ENCODE results near the gene ALK.
"Not testable (repeated sequence)": the region's sequence is repeated elsewhere in the genome, so short reads cannot be mapped to it uniquely, and the experiment has no call there.

Gene ALK

DNA sequence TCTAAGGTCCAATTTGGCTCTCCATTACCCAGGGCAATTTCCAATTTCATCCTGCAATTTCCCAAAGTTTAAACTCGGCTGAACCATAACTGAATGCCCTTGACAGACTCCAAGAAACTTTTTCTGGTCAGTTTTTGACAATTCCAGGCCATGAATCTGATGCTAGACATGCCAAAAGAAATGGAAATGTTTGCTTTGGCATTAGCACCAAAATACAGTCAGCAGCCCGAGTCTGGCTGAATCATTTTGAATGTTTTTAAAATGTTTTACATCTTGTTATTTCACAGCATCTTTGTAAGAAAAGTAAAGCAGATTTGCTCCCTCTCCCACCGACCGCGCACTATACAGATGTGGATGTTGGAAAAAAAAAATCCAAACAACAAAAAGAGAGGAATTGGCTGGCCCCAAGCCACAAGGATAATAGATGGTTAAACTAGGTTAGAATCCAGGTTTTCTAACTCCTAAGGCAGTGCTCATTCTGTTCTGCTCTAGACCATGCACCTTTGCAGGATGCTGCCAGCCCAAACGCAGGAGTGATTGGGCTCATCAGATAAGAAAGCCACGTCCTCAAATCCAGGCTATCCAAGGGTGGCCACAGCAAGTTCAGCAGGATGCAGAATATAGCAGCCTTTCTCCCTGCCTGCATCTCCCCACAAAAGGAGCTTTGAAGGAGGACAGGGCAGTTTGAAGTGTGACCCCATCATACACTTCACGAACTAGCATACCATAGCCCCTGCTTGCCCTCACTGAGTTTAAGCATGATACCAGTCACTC, 167.5 kb downstream of the ALK start:
- DNase-seq (ENCODE audit: low read depth), result no peak

DNA sequence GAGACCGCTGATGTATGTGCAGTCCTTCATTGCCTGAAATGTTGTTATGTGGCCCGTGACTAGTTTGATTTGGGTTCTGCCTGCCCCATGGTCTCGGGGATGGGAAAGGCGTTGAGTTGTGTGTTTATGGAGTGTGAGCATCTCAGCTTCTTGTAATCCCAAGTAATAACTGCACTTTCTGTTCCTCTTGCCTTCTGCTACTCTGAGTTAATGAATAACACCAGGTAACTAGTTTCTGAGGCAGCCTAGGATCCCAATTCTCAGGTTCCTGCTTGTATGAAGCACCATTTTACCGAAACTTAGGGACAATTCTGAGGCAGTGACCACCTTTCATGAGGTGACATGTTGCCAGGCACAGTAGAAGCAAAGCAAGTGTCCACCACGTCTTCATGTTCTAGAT, 170.0 kb downstream of the ALK start:
- DNase-seq (ENCODE audit: low read depth), result no peak

DNA sequence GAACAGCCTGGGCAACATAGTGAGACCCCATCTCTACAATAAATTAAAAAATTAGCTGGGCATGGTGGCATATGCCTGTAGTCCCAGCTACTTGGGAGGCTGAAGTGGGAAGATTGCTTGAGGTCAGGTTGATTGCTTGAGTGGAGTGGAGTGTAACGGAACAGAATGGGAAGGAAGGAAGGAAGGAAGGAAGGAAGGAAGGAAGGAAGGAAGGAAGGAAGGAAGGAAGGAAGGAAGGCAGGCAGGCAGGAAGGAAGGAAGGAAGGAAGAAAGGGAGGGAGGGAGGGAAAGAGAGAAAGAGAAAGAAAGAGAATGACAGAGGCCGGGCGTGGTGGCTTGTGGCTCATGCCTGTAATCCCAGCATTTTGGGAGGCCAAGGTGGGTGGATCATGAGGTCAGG, 170.9 kb downstream of the ALK start:
- not testable (repeated sequence) for DNase-seq (ENCODE audit: low read depth)

DNA sequence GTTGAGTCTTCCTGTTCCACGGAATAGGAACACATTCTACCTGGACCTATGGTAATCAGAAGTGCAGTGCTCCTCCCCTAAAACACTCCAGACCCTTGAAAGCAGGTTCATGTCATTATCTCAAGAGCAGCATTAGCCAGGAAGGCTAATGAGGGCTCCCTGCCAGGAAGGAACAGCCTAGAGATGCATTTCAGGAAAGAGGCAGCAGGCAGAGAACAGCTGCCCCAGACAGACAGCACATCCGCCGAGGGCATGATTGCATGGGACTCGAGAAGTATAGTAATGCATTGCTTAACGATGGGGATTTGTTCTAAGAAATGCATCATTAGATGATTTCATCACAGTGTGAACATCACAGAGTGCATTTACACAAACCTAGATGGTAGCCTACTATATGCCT, 171.5 kb downstream of the ALK start:
- DNase-seq (ENCODE audit: low read depth), result no peak

DNA sequence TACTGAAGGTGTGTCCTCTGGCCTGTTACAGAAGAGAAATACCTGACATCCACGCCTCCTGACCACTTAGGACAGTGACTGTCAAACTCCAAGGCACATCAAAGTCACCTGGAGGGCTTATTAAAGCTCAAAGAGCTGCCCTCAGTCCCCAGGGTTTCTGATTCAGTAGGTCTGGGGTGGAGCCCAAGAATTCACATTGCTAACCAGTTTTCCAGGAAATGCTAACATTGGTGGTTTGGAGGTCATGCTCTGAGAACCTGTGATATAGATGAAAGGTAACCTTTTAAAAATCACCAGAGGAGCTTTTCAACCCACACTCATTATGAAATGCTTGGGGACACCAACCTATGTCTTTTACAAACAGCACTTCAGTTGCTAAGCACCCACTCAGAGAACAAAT, 172.3 kb downstream of the ALK start:
- DNase-seq (ENCODE audit: low read depth), result no peak

DNA sequence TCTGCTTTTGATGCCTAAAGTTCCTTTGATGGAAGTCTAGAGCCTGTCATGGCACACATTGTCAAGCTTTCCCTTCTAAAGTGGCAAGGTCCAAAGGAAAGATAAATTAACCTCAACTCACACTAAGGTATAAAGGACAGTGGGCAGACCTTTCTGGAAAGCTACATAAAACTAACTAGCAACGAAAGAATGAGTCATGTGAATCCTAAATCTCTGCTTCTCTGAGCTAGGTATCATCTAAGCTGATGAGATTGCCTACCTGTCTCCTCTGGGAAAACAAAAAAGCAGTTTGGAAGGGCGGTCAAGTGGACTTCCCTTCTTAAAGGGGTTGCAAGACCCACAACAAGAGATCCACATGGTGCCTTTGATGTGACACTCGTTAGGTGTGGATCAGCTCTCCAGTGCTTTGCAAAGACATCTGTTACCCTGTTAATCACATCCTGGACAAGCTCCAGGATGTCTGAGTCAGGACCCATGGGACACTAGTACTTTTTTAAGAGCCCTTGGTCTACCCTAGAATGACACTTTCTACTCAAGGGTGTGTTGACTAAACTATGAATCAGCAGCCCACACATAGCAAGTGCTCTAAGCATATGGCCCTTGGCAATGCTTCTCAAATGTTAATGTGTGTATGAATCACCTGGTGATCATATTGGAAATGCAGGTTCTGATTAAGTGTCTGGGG, 173.5 kb downstream of the ALK start:
- DNase-seq (ENCODE audit: low read depth), result no peak

DNA sequence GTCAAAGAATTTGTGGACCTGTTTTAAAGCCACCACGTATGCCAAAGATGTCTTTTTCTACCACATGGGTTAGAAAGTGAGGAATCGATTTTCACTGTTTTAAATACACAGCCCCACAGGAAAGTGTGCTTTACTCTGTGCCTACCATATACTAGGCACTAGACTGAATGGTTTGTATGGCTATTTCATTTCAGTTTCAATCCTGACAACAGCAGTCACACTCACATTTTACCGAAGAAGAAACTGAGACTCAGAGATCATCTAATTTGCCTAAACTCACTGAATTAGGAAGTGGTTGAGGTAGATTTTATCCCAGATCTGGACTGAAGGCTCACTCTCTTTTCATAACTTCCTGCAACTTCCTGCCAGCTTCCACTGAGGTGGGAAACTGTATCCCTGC, 176.4 kb downstream of the ALK start:
- no peak for DNase-seq (ENCODE audit: low read depth)

DNA sequence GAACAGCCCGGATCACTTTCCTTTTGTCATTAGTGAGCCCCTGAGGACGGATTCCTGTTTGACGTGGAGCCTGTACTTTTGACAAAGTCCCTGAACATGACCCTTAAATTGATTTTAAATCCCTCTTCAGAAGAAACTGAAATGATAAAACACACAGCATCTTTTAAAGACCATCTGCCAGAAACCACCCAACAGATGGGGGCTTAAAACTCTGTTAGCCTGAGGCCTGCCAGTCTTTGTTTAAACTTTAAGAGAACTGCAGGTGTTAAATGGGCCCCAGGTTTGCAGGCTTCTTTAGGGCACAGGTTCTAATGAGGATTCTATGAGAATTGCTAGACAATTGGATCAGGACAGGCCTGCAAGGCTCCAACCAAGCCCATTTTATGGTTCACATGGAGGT, 177.9 kb downstream of the ALK start:
- DNase-seq (ENCODE audit: low read depth), result no peak

DNA sequence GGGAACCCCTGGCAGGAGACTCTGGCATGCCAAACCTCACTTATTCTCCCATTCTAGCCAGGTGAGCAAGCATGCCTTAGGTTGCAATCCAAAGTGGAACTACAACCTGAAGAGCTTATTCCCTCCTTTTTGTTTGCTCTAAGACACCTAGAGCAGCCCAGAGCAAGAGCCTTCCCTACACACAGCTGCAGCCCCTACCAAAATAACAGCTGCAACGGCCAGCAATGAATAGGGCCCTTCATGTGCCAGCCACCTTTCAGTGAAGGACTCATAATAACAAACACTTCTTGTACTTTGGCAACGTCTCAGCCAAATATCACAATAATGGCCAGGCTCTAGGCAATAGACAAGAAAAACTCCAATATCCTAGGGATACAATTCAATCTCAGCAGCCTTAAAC, 178.7 kb downstream of the ALK start:
- DNase-seq (ENCODE audit: low read depth), result no peak

DNA sequence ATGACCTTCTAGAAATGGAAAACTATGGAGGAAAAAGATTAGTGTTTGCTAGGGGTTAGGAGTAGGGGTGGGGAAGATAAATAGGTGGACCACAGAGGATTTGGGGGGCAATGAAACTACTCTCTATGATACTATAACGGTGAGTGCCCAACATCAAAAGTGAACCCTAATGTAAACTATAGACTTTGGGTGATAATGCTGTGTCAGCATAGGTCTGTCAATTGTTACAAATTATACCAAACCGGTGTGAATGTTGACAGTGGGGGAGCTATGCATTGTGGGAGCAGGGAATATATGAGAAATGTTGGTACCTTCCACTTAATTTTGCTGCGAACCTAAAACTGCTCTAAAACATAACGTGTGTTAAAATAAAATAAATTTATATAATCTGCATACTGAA, 180.3 kb downstream of the ALK start:
- no peak for DNase-seq (ENCODE audit: low read depth)

DNA sequence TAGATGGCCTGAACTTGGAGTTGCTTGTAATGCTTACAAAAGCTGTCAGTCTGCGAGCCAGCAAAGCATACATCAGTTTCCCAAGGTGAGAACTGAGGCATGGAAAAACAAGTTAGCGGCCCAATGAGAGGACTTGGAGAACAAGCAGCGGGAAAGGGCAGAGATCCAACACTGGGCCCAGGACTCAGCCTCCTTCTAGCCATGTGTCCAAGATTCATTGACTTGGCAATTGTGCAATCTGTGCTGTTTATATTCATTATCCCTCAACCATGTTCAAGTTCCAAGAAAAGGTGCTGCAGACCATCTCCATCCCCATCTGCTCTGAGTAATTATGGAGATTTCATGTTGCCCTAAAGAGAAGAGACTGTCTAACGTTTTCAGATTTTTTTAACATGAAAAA, 187.4 kb downstream of the ALK start:
- DNase-seq (ENCODE audit: low read depth), result no peak

DNA sequence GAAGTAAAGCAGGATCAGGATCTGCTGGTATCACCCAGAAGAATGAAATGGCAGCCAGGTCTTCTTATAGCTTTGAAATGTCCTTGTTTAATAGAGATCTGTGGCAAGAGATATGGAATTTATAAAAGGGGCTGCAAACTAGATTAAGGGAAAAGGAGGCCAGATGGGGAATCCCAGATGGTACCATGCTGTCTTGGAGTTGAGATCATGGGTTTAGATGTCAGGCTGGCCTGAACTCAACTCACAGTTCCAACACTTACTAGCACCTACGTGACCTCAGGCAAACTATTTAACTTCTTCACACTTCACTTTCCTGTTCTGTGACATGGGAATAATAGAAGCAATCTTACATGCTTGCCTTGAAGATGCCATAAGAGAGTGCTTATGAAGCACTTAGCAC, 188.2 kb downstream of the ALK start:
- no peak for DNase-seq (ENCODE audit: low read depth)

DNA sequence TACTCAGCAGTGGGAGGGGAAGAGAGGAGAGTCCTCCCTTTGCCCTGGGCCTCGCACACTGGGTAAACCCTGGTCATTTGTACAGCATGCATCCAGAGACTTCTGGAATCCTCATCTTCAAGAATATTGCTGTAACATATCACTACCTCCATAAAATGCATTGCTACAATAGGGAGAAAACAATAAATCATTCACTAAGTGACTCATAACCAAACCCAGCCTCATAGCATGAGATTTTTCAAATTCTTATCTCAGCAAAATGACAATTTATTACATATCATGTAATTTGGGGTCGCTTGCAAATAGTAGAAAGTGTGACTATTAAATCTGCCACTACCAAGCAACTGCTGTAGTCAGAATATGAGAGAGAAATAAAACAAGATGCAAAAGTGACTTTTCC, 189.4 kb downstream of the ALK start:
- DNase-seq (ENCODE audit: low read depth), result no peak

DNA sequence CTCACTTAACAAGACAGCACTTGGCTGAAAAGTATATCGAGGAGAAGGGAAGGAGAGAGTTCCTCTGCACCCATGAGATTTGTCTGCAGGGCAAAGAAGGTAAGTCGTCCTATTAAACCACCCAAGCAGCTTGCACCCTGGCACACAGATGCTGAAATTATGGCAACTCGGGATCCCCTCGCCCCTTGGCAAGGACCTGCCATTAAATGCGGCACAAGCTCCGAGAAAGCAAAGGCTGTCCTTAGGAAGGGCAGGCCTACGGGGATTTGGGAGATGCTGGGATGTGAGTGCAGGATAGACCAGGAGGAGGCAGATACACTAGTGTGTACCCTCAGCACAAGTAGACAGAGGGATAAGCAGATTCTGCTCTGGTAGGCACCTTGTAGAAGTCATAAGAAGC, 191.5 kb downstream of the ALK start:
- DNase-seq (ENCODE audit: low read depth), result no peak

DNA sequence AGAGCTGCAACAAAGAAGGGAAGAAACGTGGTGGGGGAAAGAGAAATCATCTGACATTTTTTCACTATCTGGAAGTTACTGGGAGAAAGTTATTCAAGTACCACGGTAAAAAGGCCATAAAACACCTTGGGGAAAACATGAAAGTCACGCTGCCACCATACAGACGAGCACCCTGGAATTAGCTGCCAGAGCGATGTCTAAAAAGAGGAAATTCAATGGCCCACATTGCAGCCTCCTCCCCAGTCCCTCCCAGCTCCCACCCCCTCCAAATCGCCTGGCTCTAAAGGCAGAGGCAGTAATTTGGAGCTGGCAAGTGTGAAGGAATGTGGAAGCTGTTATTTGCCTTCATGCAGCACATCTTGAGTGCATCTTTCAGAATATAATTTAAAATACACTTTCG, 192.0 kb downstream of the ALK start:
- no peak for DNase-seq (ENCODE audit: low read depth)

DNA sequence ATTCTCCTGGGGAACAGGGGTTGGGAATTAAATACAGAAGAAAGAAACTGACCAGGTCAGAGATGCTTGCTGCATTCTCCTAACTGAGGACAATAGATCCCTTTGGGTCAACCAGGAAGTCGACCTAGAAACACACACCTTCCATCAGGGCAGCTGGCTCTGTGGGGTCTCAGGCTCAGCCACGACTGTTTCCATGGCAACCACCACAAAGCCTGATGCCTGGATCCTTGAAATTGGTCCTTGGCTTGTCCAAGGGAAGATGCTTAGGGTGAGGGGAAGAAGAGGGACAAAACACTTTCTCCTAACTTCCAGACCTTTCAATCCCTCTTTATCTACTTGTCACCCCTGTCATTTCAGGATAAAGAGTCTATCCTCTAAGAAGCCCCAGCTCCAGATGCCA, 194.4 kb downstream of the ALK start:
- DNase-seq (ENCODE audit: low read depth), result no peak

DNA sequence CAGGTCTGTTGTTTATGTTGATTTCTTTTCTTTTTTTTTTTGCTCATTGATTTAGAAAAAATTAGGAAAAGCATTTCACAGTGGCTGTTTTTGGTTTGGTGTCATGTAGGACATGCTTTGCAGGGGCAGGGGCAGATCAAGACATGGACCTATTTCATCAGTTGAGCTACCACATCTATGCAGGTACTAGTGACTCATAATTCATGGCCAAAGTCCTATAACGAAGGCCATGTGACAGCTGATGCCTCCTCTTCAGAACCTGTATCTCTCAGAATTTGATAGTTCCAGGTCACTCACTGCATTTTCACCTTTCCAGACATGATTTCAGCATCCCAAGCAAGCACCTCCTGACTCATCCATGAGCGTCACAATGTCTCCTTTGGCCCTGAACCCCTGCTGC, 195.8 kb downstream of the ALK start:
- DNase-seq (ENCODE audit: low read depth), result no peak

DNA sequence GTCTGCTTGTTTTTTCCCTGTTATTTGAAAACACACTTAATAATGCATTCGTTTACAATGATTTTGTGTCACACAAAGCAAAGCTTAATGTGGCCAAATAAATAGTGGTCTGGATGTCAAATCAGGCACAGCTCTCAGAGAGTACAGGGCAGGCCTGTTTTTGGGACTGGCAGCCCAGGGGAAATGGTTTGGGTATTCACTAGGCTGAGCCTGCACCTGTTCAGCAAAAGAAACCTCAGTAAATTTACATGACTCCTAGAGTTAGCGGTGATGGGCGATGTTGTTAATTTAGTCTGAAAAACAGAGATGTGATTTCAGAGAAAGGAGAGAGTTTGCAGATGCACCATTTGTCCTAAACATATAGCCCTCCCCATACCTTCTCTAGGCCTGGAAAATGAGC, 197.1 kb downstream of the ALK start:
- no peak for DNase-seq (ENCODE audit: low read depth)

DNA sequence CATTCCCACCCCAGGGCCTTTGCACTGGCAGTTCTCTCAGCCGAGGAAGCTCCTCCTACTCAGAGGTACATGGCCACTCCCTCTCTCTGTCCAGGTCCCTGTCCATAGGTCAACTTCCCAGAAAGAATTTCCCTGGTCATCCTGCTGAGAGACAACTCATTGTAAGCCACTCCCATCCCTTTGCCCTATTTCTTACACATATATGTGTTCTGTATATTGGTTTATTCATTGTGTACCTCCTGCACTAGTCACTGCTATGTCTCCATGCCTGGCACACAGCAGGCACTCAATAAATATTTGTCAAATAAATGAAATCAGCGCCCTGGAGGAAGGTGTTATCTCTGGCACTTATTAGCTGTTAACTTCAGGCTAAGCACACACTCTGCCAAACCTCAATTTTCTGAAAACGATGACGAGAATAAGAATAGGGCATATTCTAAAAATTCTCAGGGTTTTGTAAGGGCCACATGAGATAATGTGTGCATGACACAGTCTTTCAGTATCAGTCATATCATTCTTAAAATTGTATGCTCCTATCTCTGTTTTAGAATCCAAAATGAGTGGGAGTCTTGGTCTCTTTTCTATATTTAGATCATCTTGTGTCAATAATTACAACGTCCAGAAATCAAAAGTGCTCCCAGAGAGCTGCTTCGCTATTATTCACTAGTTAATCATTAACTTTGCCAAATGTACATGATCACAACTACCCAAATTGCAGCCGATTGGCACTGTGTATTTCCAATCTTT, 198.0 kb downstream of the ALK start:
- DNase-seq (ENCODE audit: low read depth), result no peak

DNA sequence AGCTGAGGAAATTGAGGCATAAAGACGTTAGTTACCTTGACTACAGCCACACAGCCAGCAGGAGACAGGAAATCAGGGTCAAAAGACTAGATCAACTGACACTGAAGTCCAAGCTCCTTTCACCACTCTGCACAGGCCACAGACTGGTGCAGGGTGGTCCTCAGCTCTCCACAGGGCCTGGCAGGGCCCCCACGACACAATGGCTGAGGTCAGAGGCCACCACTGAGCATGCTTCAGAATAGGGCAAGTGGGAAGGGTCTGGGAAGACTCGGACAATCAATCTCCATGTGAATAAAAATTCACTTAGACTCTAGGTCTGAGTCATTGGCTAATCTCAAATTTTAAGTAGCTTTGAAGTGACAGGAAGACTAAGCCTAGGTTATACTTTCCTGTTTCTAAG, 201.7 kb downstream of the ALK start:
- DNase-seq (ENCODE audit: low read depth), result no peak

DNA sequence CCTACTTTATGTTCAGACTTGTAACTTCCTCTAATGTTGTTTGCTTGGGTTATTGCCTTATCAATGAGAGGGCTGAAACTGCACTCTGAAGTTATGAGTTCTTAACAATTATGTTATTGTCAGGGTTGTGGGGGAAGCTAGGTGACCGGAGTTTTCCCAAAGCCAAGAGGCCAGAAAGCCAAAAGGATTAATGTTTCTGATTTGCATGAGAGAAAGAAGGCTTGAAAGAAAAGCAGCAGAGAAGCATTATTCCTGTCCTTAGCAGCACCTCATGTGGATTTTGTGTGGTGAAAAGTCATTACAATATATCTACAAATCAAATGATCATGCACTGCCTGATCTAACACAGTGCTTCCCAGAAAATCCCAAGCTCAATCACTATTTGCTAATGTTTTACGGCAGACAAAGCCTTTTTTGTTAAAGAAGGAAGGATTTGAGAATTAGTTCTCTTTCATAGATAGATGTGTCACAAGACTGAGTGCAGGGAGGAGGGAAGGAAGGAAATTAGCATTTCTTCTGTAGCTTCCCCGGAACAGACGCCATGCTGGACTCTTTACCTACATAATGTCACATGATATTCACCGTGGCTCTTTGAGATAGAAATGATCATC, 203.2 kb downstream of the ALK start:
- no peak for DNase-seq (ENCODE audit: low read depth)

DNA sequence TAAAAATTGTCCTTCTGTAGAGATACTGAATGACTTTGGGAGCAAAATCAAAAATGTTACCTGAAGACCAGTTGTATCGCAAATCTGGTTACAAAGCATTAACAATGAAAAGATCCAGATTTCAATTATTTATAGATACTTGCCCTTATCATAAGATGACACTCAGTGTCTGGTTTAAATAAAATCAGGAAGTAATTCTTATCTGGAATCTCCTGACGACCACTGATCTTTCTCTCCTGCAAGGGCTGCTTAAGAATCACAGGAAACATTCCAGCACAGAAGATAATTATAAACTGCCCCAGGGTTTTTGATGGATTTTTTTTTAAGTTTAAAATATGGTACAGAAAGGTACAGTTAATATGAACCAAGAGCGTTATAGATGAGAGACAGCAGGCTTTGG, 205.7 kb downstream of the ALK start:
- DNase-seq (ENCODE audit: low read depth), result no peak

DNA sequence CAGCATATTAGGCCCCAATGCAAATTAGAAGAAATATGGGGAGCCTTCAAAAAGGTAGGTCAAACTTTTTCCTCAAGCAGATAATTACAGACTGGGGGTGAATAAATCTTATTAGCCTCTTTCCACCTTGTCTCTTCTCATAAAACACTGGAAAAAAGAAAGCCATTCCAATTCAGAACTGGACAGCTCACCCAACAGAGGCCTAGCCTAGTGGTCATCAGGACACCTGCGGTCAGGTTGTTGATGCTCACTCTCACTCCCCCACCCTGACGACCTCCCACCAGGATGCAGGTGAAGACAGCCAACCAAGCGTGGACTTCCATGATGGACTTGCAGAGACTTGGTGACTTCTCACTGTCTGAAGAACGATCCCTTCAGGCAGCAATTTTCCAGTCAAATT, 207.1 kb downstream of the ALK start:
- no peak for DNase-seq (ENCODE audit: low read depth)
